DOHH2 (cell line): ENCODE results near the gene UGT3A1.

ENCODE experiments used
- CTCF ChIP-seq: fragments of 200-600 bp; sonication (generic); IDR thresholded peaks from one replicate; pipeline ENCODE4 v1.5.1; 2014; ENCODE audit warnings: antibody characterized with exemption, mild to moderate bottlenecking, low read depth, low read length; ENCODE audit not compliant: poor library complexity, severe bottlenecking
- EZH2phosphoT487 ChIP-seq: fragments of 200-600 bp; sonication (generic); IDR thresholded peaks from 2 replicates; pipeline ENCODE4 v1.6.1; 2017; ENCODE audit warnings: borderline replicate concordance, mild to moderate bottlenecking, antibody characterized with exemption, low read length, moderate library complexity, mixed read lengths

DNA sequence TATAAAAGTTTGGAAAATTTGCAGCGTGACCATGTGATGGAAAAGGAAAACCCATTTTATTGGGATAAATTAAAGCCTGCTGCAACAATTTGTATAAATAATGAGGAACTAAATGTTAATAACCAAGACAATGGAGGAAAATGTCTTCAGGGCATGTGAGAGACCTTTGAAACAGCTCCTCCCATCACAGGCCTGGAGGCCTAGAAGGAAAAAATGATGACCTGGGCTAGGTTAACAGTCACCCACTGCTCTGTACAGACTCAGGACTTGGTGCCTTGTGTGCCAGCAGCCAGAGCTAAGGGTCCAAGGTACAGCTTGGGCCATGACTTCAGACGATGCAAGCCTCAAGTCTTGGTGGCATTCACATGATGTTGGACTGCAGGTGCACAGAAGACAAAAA is 22.0 kb upstream of the UGT3A1 start:
- TF ChIP-seq CTCF, result no peak
- no peak for TF ChIP-seq EZH2phosphoT487
